HT-29 (cell line): ENCODE measurements around the gene PRKCA. TPM values are rescaled to one million over a fixed set of nuclear protein-coding genes. Genes with fewer than 3 reads are reported as not detected.
"Not testable (repeated sequence)": the region's sequence is repeated elsewhere in the genome, so short reads cannot be mapped to it uniquely, and the experiment has no call there.

Experiments
- DNase-seq: peaks from one replicate; pipeline ENCODE4 v3.0.0-alpha.2; 2015; ENCODE audit warnings: low spot score
- total RNA-seq: library from RNA; depleted of rRNA; stranded (reverse); fragments of >200 nt; shearing (Covaris generic); gene quantifications from 2 replicates; pipeline ENCODE4 v1.2.3, GENCODE V29; 2014

PRKCA gene
- total RNA-seq, 1 experiment from 2014 or later = 7.1 TPM

GRCh38 chr17:66381701-66382362 lies 79.4 kb downstream of the PRKCA start:
- DNase-seq = no peak

DNA sequence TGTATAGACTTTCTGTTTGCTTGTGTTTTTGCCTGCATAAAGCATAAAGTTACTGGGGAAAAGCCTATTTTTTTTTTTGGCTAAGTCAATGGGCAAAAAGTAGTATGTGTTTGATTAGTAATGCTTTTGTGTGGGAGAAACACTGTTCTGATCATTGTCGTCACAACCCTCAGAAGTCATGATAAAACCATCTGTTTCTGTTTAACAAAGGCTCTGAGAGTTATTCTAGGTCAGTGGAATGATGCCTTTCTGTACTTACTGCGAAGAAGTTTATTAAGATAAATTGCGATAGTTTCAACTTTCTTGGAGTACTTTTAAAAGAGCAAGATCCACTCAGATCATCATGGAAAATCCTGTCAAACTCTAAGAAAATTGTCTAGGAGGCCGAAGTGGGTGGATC lies 80.9 kb downstream of the PRKCA start:
- no peak for DNase-seq

GRCh38 chr17:66386498-66387351 lies 84.3 kb downstream of the PRKCA start:
- DNase-seq = peak; percentile 83

DNA sequence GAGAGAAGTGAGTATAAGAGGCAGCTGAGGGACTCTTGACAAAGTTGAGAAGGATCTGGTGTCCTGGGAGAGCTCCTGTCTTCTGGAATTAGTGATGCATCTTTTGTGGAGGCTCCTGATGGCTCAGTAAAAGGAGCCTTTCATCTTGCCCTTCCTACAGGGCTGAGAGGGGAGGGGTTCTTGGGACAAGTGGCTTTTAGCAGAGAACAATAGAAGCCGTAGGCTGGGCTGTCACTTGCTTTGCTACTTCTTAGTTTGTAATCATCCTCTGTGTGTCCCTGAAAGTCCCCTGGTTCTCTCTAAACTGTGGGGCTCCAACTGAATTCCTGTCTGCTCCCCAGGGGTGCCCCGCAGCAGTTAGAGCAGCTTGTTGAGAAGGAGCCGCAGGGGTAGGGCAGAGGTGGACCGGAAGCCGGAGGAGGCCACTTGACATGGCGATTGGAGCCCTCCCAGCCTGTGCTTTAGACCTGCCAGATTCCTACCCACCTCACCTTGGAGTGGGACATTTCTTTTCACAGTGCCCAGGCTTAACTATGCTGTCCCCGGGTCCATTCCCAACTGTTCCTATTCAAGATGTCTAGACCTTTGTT lies 85.1 kb downstream of the PRKCA start:
- DNase-seq = no peak

- DNase-seq = no peak
Observed at GRCh38 chr17:66392783-66393437, 90.5 kb downstream of the PRKCA start.

GRCh38 chr17:66395961-66396360 lies 93.5 kb downstream of the PRKCA start:
- DNase-seq = no peak

GRCh38 chr17:66397486-66397885 lies 95.1 kb downstream of the PRKCA start:
- no peak for DNase-seq

- no peak for DNase-seq
Observed at GRCh38 chr17:66398059-66398458, 95.6 kb downstream of the PRKCA start.

DNA sequence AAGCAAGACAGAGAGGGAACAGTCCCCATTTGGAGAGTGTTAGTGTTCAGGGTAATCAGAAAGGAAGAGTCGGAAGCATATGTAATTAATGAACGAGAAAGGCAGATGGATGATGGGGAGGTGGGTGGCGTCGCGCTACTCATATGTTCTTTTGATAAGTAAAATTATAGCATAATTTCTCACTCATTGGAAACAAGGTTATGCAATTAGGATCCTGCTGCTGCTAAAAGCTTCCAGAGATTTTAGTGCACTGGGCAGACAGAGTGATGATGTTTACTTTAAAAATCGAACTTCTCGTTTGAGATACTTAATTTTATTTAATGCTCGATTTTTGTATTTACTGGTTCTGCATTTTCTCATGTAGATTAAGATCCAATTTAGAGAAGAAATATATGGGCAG lies 96.2 kb downstream of the PRKCA start:
- DNase-seq = no peak

DNA sequence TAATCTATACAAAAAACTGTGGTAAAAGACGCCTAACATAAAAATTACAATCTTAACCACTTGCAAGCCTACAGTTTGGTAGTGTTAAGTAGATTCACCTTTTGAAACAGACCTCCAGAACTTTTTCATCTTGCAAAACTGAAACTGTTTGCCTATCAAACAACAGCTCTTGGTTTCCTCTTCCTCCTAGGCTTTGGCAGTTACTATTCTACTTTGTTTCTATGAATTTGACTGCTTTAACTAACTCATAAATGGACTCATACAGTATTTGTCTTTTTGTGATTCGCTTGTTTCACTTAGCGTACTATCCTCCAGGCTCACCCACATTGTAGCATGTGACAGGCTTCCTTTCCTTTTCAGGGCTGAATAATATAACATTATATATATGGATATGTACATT lies 97.0 kb downstream of the PRKCA start:
- DNase-seq = no peak

- DNase-seq = not testable (repeated sequence)
Observed at GRCh38 chr17:66400041-66400688, 97.8 kb downstream of the PRKCA start.

DNA sequence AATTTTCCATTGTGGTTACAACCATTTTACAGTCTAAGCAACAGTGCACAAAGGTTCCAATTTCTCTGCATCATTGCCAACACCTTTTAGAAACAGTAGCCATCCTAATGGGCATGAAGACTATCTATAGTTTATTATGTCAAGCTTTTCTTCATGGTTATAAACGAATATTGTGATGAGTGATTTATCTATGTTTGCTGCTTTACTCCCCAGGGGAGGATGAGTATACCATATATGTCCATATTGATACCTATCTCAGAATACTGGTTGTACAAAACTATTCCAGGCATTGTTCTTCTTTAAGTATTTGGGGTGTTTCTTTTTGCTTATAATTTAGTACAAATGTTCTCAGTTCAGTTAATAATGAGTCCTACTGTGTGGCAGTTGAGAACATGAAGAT lies 98.3 kb downstream of the PRKCA start:
- no peak for DNase-seq

GRCh38 chr17:66401364-66401763 lies 99.0 kb downstream of the PRKCA start:
- no peak for DNase-seq

- DNase-seq = no peak
Observed at GRCh38 chr17:66403846-66404556, 101.6 kb downstream of the PRKCA start.

DNA sequence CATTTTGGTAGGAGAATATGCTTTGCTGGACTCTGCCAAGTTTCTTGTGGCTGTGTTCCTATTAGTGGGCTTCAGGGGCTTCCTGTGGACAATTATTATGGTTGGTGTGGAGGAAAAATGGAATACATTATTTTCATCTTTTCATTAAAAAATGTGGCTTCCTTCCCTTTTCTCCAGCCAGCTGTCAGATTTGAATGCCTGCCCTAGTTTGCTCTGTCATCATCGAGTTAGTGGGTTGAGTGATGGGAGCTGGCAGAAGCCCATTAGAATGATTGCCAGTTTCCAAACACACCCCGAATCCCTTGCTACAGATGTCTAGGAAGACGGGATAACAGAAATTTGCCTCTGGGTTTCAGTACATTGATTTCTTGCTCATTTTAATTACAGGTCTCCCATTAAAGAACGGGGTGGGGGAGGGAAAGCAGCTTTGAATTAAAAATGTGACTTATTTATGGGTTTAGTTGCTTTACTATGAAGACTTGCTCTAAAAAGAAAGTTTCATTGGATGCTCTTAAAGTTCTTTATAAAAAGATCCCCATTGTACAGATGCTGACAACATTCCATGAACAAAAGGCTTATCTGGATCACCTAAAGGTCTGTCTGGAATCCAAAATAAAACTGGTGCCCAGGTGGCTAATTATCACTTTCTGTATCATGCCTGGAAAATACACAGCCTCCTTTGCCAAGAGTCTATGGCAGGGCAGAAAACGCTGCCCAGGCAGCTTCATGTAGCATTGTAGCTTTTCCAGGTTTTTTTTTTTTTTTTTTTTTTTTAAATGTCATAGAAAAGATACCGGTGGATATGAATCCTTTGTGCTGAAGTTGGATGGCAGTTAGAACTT lies 103.6 kb downstream of the PRKCA start:
- DNase-seq = no peak

GRCh38 chr17:66406701-66407644 lies 104.6 kb downstream of the PRKCA start:
- DNase-seq = no peak

DNA sequence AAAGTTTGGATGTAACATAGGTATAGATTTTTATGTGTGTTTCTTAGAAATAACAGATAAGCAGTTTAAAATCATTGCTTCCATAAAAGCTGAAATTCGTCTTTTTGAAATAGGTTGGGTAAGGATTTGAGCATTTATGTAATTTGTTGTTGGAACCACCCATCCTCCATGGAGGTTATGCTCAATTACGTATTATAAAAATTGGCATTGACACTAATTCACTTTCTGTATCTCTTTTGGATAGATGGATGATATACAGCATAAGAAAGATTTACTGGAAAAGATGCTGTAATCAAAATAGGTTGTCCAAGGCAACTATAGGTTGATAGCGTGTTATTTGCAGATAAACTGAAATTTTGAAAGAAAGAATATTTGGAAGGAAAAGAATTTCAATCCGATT lies 105.5 kb downstream of the PRKCA start:
- no peak for DNase-seq

DNA sequence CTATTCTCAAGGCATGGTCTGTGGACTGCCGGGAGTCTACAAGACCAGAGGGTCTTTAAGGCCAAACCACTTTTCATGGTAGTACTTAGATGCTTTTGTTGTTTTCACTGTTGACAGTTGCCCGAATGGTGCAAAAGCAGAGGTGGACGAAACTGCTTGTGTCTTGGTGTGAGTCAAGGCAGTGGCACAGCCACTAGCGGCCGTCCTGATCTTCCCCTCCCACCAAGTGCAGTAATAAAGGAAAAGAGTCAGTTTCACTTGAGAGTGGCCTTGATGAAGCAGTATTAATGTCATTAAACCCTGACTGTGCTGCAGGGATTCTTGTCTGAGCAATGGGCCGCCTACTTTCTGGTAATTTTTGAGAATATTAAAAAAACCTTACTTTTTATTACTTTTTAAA lies 109.1 kb downstream of the PRKCA start:
- no peak for DNase-seq
